GM13976 (cell line): Measurements from ENCODE around the gene MORN1.

Experiments
- DNase-seq: peaks from one replicate; pipeline ENCODE4 v3.0.0; 2012; ENCODE audit warnings: low spot score
- in situ Hi-C: fragments of 300-500 bp; cut with MboI; formaldehyde crosslinking; loops from one replicate; pipeline ENCODE4 v1.12.0; 2022; ENCODE audit warnings: low sequenced_read_pairs, mixed read lengths, inconsistent platforms; ENCODE audit not compliant: unreplicated experiment
- TF ChIP-seq, protein P1 (sequence below): IDR thresholded peaks from 2 replicates; pipeline ENCODE4 v1.5.1; 2012; ENCODE audit warnings: borderline replicate concordance, mild to moderate bottlenecking; ENCODE audit not compliant: insufficient read depth; ENCODE audit errors: extremely low read depth, missing control alignments, control extremely low read depth

Gene MORN1

DNA sequence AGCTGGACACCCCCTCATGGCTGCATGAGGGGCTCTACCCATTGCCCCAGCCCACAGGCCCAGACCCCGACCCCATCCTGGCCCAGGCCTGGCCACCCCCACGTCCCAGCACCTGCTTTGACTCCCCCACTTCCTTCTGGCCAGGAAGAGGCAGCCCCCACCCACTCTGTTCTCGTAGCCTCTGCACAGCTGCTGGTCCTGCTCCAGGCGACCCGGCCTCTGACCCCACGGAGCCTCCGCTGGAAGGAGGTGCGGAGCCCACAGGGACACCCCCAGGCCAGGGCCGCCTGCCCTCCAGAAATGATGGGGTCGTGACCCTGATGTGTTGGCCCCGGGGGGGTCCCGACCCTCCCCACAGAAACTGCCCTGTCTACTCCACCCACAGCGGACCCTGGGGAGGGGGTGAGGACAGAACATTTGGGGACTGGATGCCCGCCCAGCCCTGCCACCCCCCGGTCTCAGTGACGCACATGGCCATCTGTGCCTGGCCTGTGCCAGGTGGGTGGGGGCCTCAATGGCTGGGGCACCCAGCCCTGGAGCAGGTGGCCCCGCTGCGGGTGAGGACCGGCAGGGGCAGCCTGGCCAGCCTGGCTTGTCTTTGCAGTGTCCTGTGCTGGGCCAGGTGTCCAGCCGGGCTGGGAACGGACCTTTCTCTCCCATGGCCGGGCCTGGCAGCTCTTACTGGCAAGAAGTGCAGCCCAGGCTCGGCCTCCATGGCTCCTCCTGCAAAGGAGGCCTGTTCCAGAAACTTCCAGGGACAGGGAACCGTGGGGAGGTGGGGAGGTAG lies 78.6 kb downstream of the MORN1 start:
- TF ChIP-seq, protein P1, sequence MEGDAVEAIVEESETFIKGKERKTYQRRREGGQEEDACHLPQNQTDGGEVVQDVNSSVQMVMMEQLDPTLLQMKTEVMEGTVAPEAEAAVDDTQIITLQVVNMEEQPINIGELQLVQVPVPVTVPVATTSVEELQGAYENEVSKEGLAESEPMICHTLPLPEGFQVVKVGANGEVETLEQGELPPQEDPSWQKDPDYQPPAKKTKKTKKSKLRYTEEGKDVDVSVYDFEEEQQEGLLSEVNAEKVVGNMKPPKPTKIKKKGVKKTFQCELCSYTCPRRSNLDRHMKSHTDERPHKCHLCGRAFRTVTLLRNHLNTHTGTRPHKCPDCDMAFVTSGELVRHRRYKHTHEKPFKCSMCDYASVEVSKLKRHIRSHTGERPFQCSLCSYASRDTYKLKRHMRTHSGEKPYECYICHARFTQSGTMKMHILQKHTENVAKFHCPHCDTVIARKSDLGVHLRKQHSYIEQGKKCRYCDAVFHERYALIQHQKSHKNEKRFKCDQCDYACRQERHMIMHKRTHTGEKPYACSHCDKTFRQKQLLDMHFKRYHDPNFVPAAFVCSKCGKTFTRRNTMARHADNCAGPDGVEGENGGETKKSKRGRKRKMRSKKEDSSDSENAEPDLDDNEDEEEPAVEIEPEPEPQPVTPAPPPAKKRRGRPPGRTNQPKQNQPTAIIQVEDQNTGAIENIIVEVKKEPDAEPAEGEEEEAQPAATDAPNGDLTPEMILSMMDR: no peak
- no peak for DNase-seq
- in situ Hi-C loops: no loop called here

- TF ChIP-seq, protein P1: no peak
- no peak for DNase-seq
- in situ Hi-C loops: no loop called here
Observed at GRCh38 chr1:2312160-2312514, 79.2 kb downstream of the MORN1 start.

DNA sequence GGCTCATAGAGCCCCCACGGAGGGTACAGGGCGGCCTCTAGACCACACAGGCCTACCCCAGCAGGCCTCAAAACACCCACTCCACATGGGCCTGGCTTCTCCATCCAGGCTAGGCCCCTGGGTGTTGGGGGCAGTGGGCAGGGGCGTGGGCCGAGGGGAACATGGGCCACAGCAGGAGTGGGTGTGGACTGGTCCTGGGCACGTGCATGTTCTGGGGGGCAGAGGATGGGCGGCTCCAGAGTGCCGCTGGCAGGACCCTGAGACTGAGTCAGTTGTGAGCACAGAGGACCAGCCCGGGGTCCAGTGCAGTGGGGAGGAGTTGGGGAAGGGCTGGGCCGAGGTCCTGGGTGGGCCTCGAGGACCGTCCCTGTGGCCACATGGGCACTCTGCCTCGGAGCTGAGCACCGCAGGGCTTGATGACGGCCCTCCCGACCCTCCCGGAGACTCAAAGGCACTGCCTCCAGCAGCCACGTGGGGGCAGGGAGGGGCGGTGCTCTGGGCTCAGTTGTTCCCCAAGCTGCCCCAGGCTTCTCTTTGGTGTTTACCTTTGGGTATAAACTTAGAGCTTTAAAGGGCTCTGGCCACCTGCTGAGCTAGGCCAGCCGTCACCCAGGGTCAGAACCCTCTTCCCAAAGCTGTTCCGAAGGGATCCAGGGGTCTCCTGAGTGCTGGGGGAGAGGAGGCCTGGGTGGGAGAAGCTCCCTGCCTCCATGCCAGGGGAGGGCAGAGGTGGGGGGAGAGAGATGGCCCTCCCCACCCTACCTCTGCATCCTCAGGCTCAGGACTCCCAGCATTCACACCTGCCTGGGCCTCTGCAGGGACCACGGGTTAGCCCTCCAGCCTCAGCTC lies 79.9 kb downstream of the MORN1 start:
- TF ChIP-seq, protein P1: no peak
- DNase-seq: peak; percentile 69
- in situ Hi-C loops: no loop called here

- no peak for DNase-seq
- TF ChIP-seq, protein P1: no peak
Observed at GRCh38 chr1:2310332-2311183, 80.8 kb downstream of the MORN1 start.

GRCh38 chr1:2308844-2309243 lies 82.5 kb downstream of the MORN1 start:
- in situ Hi-C loops: no loop called here
- TF ChIP-seq, protein P1: no peak
- no peak for DNase-seq

More at GRCh38 chr1:2310332-2311183, 80.8 kb downstream of the MORN1 start:
- in situ Hi-C loops: no loop called here

- DNase-seq: no peak
- in situ Hi-C loops: no loop called here
Observed at GRCh38 chr1:2307972-2308371, 83.4 kb downstream of the MORN1 start.

More at GRCh38 chr1:2307972-2308371, 83.4 kb downstream of the MORN1 start:
- TF ChIP-seq, protein P1: no peak
